ENCODE data around the gene SSBP2. TPM values are rescaled to one million over a fixed set of nuclear protein-coding genes. Genes with fewer than 3 reads are reported as not detected.

SSBP2 gene
- polyA plus RNA-seq, 1 experiment = 74.3 TPM

GRCh38 chr5:81783401-81783800 lies 32.5 kb upstream of the SSBP2 start:
- ChIA-PET POLR2A (no interaction called here), CTCF (no interaction called here)
- TF ChIP-seq CTCF (IDR thresholded peaks at IDR 0.05; ENCODE audit: low read depth, low read length) = no peak
- Histone ChIP-seq H3K4me3 (ENCODE audit: low read depth, low read length) (no peak overlapping the region), H3K27ac (ENCODE audit: low read depth, low read length) (no peak overlapping the region), H3K9me3 (ENCODE audit: control insufficient read depth, insufficient read depth, low read length) (no peaks in the 10 kb centered on the region), H3K27me3 (ENCODE audit: control insufficient read depth, insufficient read depth, low read length) (no peaks in the 10 kb centered on the region)
- no peak for DNase-seq (ENCODE audit: low read depth, low spot score)

- Histone ChIP-seq H3K27ac (ENCODE audit: low read depth, low read length) (no peak overlapping the region), H3K9me3 (ENCODE audit: control insufficient read depth, insufficient read depth, low read length) (no peaks in the 10 kb centered on the region), H3K27me3 (ENCODE audit: control insufficient read depth, insufficient read depth, low read length) (no peaks in the 10 kb centered on the region), H3K4me3 (ENCODE audit: low read depth, low read length) (no peak overlapping the region)
- no peak for TF ChIP-seq CTCF (IDR thresholded peaks at IDR 0.05; ENCODE audit: low read depth, low read length)
- no peak for DNase-seq (ENCODE audit: low read depth, low spot score)
- ChIA-PET POLR2A (interaction anchor here (1.0 kb wide), 1 partner anchor 495 kb away, joined by 3 read pairs; the partner anchor contains the start of gene RPS23), CTCF (no interaction called here)
Observed at GRCh38 chr5:81782811-81783210, 31.9 kb upstream of the SSBP2 start.

GRCh38 chr5:81779916-81780266 lies 29.0 kb upstream of the SSBP2 start:
- CTCF ChIA-PET = interaction anchor here (0.7 to 1.3 kb wide), 4 partner anchors 58 to 479 kb away, joined by 3 to 5 read pairs (median 3); no protein-coding TSS in a partner anchor
- H3K27me3 ChIP-seq (ENCODE audit: control insufficient read depth, insufficient read depth, low read length) = no peaks in the 10 kb centered on the region
- TF ChIP-seq CTCF (IDR thresholded peaks at IDR 0.05; ENCODE audit: low read depth, low read length) = no peak
- no peak overlapping the region for H3K4me3 ChIP-seq (ENCODE audit: low read depth, low read length)
- no peak for DNase-seq (ENCODE audit: low read depth, low spot score)
- no peaks in the 10 kb centered on the region for H3K9me3 ChIP-seq (ENCODE audit: control insufficient read depth, insufficient read depth, low read length)
- POLR2A ChIA-PET = interaction anchor here (2.0 kb wide), 1 partner anchor 29 kb away, joined by 10 read pairs; the partner anchor contains the start of gene SSBP2
- no peak overlapping the region for H3K27ac ChIP-seq (ENCODE audit: low read depth, low read length)

GRCh38 chr5:81779125-81779915 lies 28.4 kb upstream of the SSBP2 start:
- ChIA-PET CTCF (interaction anchor here (0.7 to 1.3 kb wide), 4 partner anchors 59 to 480 kb away, joined by 3 to 5 read pairs (median 3); no protein-coding TSS in a partner anchor), POLR2A (interaction anchor here (2.0 kb wide), 1 partner anchor 29 kb away, joined by 10 read pairs; the partner anchor contains the start of gene SSBP2)
- H3K27ac ChIP-seq (ENCODE audit: low read depth, low read length) = peak overlapping the region; percentile 49
- H3K9me3 ChIP-seq (ENCODE audit: control insufficient read depth, insufficient read depth, low read length) = no peaks in the 10 kb centered on the region
- no peak for DNase-seq (ENCODE audit: low read depth, low spot score)
- H3K27me3 ChIP-seq (ENCODE audit: control insufficient read depth, insufficient read depth, low read length) = no peaks in the 10 kb centered on the region
- no peak for TF ChIP-seq CTCF (IDR thresholded peaks at IDR 0.05; ENCODE audit: low read depth, low read length)
- peak overlapping the region; percentile 38 for H3K4me3 ChIP-seq (ENCODE audit: low read depth, low read length)

- Histone ChIP-seq H3K27me3 (ENCODE audit: control insufficient read depth, insufficient read depth, low read length) (no peaks in the 10 kb centered on the region), H3K4me3 (ENCODE audit: low read depth, low read length) (peak overlapping the region; percentile 38), H3K9me3 (ENCODE audit: control insufficient read depth, insufficient read depth, low read length) (no peaks in the 10 kb centered on the region), H3K27ac (ENCODE audit: low read depth, low read length) (no peak overlapping the region)
- CTCF ChIA-PET = interaction anchor here (1.2 to 1.3 kb wide), 2 partner anchors 60 to 447 kb away, joined by 3 to 5 read pairs; no protein-coding TSS in a partner anchor
- POLR2A ChIA-PET = interaction anchor here (2.0 kb wide), 1 partner anchor 28 kb away, joined by 10 read pairs; the partner anchor contains the start of gene SSBP2
- DNase-seq (ENCODE audit: low read depth, low spot score) = no peak
- TF ChIP-seq CTCF (IDR thresholded peaks at IDR 0.05; ENCODE audit: low read depth, low read length) = no peak
Observed at GRCh38 chr5:81778642-81779041, 27.7 kb upstream of the SSBP2 start.
